Measurements from ENCODE around the gene GLTPD2.
"Not testable (repeated sequence)": the region's sequence is repeated elsewhere in the genome, so short reads cannot be mapped to it uniquely, and the experiment has no call there.

GLTPD2 gene

GRCh38 chr17:4808378-4808767, 19.6 kb downstream of the GLTPD2 start:
- no peak for DNase-seq (ENCODE audit: low spot score)

- DNase-seq (ENCODE audit: low spot score), result no peak
Observed at GRCh38 chr17:4810696-4811290, 22.0 kb downstream of the GLTPD2 start.

GRCh38 chr17:4811471-4811870, 22.7 kb downstream of the GLTPD2 start:
- no peak for DNase-seq (ENCODE audit: low spot score)

- DNase-seq (ENCODE audit: low spot score), result no peak
Observed at GRCh38 chr17:4812690-4813089, 23.9 kb downstream of the GLTPD2 start.

- DNase-seq (ENCODE audit: low spot score), result peak; percentile 54
Observed at GRCh38 chr17:4815043-4815675, 26.4 kb downstream of the GLTPD2 start.

- DNase-seq (ENCODE audit: low spot score), result no peak
Observed at GRCh38 chr17:4816826-4817225, 28.1 kb downstream of the GLTPD2 start.

- DNase-seq (ENCODE audit: low spot score), result peak; percentile 61
Observed at GRCh38 chr17:4818276-4818675, 29.5 kb downstream of the GLTPD2 start.

- DNase-seq (ENCODE audit: low spot score), result no peak
Observed at GRCh38 chr17:4822835-4823234, 34.1 kb downstream of the GLTPD2 start.

- no peak for DNase-seq (ENCODE audit: low spot score)
Observed at GRCh38 chr17:4823373-4824089, 34.8 kb downstream of the GLTPD2 start.

- no peak for DNase-seq (ENCODE audit: low spot score)
Observed at GRCh38 chr17:4827399-4827798, 38.6 kb downstream of the GLTPD2 start.

- not testable (repeated sequence) for DNase-seq (ENCODE audit: low spot score)
Observed at GRCh38 chr17:4832829-4833177, 44.0 kb downstream of the GLTPD2 start.

GRCh38 chr17:4833178-4833940, 44.6 kb downstream of the GLTPD2 start, which contains the start of gene MINK1:
Gene MINK1, plus strand, starts transcription at chr17:4833340. Its CDS starts 244 bp downstream, at chr17:4833584.
- peak; percentile 98 for DNase-seq (ENCODE audit: low spot score)

- DNase-seq (ENCODE audit: low spot score), result no peak
Observed at GRCh38 chr17:4833941-4834680, 45.3 kb downstream of the GLTPD2 start.

- DNase-seq (ENCODE audit: low spot score), result no peak
Observed at GRCh38 chr17:4834681-4835020, 45.9 kb downstream of the GLTPD2 start.

- DNase-seq (ENCODE audit: low spot score), result no peak
Observed at GRCh38 chr17:4836221-4836620, 47.5 kb downstream of the GLTPD2 start.

GRCh38 chr17:4837471-4838308, 48.9 kb downstream of the GLTPD2 start:
- no peak for DNase-seq (ENCODE audit: low spot score)

- no peak for DNase-seq (ENCODE audit: low spot score)
Observed at GRCh38 chr17:4838309-4838785, 49.6 kb downstream of the GLTPD2 start.

- no peak for DNase-seq (ENCODE audit: low spot score)
Observed at GRCh38 chr17:4839221-4839620, 50.5 kb downstream of the GLTPD2 start.

Data from iPS-NIHi11 (cell line).